ENCODE results near the gene TRNT1.

The TRNT1 gene

DNA sequence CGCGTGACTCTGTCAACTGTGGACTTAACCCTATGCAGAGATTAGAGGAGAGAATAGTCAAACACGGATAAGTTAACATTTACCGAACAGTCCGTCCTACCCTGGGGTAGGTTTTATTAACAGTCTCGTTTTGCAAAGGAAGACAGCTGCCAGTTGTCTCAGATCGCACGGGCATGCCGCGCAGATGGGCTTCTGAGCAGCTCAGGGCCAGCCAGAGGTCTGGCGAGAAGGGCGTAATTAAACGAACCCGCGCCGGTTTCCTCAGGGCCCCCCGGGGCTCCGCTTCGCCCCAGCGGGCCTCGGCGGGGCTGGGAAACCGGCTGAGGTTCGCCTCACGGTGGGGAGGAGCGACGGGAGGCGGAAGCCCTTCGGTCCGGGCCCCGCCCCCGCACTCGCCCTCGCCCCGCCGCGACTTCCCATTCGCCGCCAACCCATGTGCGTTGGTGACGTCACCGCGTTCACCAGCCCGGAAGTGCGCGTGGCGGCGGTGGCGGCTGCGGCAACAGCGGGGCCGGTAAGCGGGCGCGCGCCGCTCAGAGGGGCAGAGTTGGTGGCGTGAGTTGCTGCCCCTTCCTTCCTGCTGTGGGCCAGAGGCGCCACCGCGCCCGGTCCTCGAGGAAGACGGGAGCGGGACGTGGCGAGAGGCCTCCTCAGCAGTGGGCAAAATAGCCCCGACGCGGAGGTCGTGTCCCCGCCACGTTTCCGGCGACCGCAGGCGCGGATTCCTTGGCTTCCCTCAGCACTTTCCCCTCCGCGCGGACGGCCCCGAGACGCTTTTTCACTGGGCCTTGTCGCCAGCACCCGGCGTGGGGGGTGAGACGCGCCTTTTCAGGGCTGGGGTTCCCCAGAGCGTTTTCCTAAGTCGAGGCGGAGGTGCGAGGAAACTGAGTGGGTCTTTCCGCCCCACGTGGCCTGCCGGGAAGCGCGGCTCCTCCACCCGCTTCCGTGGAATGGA is at the start of gene TRNT1:
Gene TRNT1 (plus strand): TSS at position 464 of the 955 bp plus-strand sequence. CDS start 2,101 bp downstream, outside the sequence.
- peak within 1 kb of the TSS; percentile 95 for H2AFZ ChIP-seq (ENCODE audit: low read depth, low read length)
- peak within 1 kb of the TSS; percentile 99 for H3K4me3 ChIP-seq (ENCODE audit: low read length)
- peaks cover 26% of the 10 kb centered on the region for H3K36me3 ChIP-seq (ENCODE audit: insufficient read depth, low read length)
- H3K9me3 ChIP-seq (ENCODE audit: low read length) = peaks cover 2% of the 10 kb centered on the region
- H3K27me3 ChIP-seq (ENCODE audit: insufficient read depth, low read length) = no peaks in the 10 kb centered on the region
- H3K4me1 ChIP-seq (ENCODE audit: insufficient read depth, low read length) = peaks cover 12% of the 10 kb centered on the region

DNA sequence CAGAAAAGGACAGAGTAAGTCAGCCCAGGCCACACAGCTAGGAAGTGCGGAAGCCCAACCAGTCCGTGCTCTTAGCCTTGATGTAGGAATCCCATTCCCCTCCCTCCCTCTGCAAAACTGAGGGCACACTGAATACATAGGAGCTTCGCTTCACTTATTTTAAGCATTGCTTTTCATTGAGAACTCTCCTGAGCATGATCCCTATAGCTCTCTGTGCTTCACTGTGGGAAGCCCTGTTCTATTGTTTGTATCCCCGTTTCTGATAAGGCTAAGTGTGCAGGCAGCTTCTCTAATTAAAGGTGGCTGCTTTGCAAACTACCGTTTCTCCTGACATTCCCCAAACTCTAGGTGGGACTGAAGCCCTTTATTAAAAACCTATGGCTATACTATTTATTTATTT is 46.4 kb upstream of the TRNT1 start:
- Histone ChIP-seq H3K27me3 (ENCODE audit: insufficient read depth, low read length) (no peaks in the 10 kb centered on the region), H2AFZ (ENCODE audit: low read depth, low read length) (no peak overlapping the region), H3K36me3 (ENCODE audit: insufficient read depth, low read length) (no peaks in the 10 kb centered on the region), H3K4me3 (ENCODE audit: low read length) (no peak overlapping the region), H3K4me1 (ENCODE audit: insufficient read depth, low read length) (no peaks in the 10 kb centered on the region), H3K9me3 (ENCODE audit: low read length) (no peaks in the 10 kb centered on the region)

DNA sequence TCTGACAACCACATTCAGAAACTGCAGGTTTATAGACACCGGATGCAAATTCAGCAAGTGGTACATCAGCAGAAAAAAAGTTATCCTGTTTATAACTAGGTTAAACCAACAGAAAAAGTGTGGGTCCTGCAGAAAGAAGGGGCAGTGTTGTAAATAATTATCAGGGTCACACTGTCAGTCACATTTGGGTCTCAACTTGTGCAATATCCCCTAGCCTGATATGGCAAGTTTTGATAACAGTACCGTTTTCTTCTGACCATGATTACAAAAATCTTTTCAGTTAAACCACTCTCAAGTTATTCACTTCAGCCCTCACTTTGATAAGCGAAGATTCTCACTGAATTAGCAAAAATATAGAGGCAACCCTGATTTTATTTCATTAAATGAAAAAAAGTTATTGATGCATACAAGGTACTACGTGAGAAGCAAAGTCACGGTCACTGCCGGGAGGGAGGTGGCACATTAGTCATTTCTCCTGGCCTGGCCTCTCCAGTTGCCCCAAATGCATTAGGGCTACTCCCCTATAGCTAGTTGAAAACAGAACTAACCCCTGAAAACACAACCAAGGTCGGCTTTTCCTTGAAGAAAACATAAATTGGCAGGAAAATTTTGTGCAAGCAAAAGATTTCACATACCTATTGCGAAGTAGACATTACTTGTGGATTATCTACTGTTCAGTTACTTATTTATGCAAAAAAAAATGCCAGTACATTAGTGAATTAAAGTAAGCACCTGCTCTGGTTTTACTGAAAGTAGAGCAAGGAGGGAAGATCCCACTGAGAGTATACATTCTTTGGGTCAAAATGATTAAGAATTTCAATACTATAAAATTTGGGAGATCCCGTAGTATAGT is 45.1 kb upstream of the TRNT1 start:
- no peaks in the 10 kb centered on the region for H3K27me3 ChIP-seq (ENCODE audit: insufficient read depth, low read length)
- H3K9me3 ChIP-seq (ENCODE audit: low read length) = no peaks in the 10 kb centered on the region
- no peak overlapping the region for H3K4me3 ChIP-seq (ENCODE audit: low read length)
- no peaks in the 10 kb centered on the region for H3K36me3 ChIP-seq (ENCODE audit: insufficient read depth, low read length)
- H3K4me1 ChIP-seq (ENCODE audit: insufficient read depth, low read length) = no peaks in the 10 kb centered on the region
- no peak overlapping the region for H2AFZ ChIP-seq (ENCODE audit: low read depth, low read length)

DNA sequence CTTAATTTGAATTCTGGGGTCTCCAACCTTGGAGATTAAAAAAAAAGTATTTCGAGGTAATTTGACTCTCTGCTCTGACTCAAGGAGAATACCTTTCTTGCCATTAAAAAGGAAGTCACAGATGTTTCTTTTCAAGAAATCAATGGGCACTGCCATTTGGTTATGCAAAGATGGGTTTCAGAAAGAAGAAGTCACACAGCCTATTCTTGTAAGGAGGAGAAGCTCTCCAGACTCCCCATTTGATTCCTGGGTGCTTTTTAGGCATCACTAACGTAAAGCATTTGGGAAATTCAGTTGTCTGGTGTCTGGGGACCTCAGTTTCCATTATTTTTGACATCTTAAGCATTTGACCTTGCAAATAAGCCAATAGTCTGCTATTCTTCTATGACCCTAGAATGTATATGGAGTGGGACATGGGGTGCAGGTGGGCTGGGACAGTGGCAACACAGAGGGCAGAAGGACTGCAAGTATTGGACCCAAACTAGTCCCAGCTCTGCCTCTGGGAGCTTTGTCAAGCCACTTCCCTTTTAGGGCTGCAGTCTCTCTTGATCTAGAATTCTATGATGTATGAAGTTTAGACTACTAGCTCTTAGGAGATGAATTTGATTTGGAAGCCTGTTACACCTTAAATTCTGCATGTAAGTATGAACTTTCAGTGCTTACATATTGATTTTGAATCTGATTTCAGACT is 44.4 kb upstream of the TRNT1 start:
- Histone ChIP-seq H3K9me3 (ENCODE audit: low read length) (no peaks in the 10 kb centered on the region), H3K4me1 (ENCODE audit: insufficient read depth, low read length) (no peaks in the 10 kb centered on the region), H3K4me3 (ENCODE audit: low read length) (no peak overlapping the region), H2AFZ (ENCODE audit: low read depth, low read length) (no peak overlapping the region), H3K36me3 (ENCODE audit: insufficient read depth, low read length) (no peaks in the 10 kb centered on the region), H3K27me3 (ENCODE audit: insufficient read depth, low read length) (no peaks in the 10 kb centered on the region)

- no peaks in the 10 kb centered on the region for H3K9me3 ChIP-seq (ENCODE audit: low read length)
- no peak overlapping the region for H3K4me3 ChIP-seq (ENCODE audit: low read length)
- H2AFZ ChIP-seq (ENCODE audit: low read depth, low read length) = no peak overlapping the region
- no peaks in the 10 kb centered on the region for H3K36me3 ChIP-seq (ENCODE audit: insufficient read depth, low read length)
- H3K4me1 ChIP-seq (ENCODE audit: insufficient read depth, low read length) = no peaks in the 10 kb centered on the region
- no peaks in the 10 kb centered on the region for H3K27me3 ChIP-seq (ENCODE audit: insufficient read depth, low read length)
Observed at GRCh38 chr3:3084890-3085289, 41.9 kb upstream of the TRNT1 start.

DNA sequence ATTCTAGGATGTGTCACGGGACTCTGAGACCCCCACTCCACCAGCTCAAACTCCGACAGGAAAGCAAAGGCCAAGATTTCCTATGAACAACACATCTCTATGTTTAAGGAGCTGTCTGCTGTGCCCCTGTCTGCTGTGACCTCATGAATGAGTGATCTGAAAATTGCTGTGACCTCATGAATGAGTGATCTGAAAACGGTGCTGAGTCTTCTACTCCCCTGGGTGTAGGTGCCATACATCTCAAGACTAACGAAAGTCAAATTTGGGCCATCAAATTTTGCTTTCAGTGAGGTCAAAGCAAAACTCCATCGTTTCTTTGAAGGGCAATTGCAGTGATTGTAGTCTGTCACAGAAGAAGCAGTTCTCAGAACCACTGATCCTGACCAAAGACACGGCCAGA is 41.0 kb upstream of the TRNT1 start:
- Histone ChIP-seq H3K4me1 (ENCODE audit: insufficient read depth, low read length) (no peaks in the 10 kb centered on the region), H3K4me3 (ENCODE audit: low read length) (no peak overlapping the region), H3K9me3 (ENCODE audit: low read length) (no peaks in the 10 kb centered on the region), H2AFZ (ENCODE audit: low read depth, low read length) (no peak overlapping the region), H3K27me3 (ENCODE audit: insufficient read depth, low read length) (no peaks in the 10 kb centered on the region), H3K36me3 (ENCODE audit: insufficient read depth, low read length) (no peaks in the 10 kb centered on the region)

DNA sequence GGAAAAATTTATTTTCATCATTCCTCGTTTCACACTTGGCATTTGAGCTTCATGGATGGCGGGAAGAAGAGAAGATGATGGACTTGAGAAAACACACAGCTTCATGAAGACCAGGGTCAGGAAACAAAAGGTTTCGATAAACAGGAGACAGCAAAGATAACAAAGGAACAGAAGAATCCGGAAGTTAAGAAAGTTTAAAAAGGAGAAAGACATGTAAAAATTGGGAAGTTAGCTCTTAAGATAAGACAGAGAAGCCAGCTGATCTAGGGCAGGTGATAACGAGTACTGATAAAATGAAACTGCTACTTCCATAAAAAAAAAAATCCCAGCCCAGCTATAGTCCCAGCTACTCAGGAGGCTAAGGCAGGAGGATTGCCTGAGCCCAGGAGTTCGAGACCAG is 40.5 kb upstream of the TRNT1 start:
- Histone ChIP-seq H3K4me1 (ENCODE audit: insufficient read depth, low read length) (no peaks in the 10 kb centered on the region), H3K9me3 (ENCODE audit: low read length) (no peaks in the 10 kb centered on the region), H2AFZ (ENCODE audit: low read depth, low read length) (no peak overlapping the region), H3K4me3 (ENCODE audit: low read length) (no peak overlapping the region), H3K27me3 (ENCODE audit: insufficient read depth, low read length) (no peaks in the 10 kb centered on the region), H3K36me3 (ENCODE audit: insufficient read depth, low read length) (no peaks in the 10 kb centered on the region)

DNA sequence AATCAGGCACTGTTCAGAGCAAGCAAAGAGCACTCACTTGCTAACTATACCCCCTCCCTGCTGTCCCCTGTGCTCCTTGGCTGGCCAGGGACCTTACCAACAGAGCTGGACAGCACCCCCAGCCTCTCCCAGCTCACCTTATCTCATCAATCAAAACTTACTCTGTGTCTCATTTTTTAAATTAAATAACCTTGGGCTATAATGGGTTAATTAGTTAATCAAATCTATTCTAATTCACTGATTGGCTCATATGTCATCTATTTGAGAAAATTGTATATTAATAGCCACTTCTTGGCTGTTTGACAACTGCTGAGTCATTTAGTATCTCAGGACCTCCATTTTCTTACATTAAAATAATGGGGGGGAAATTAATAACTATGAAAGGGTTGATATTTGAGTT is 39.5 kb upstream of the TRNT1 start:
- no peak overlapping the region for H3K4me3 ChIP-seq (ENCODE audit: low read length)
- no peaks in the 10 kb centered on the region for H3K27me3 ChIP-seq (ENCODE audit: insufficient read depth, low read length)
- no peaks in the 10 kb centered on the region for H3K4me1 ChIP-seq (ENCODE audit: insufficient read depth, low read length)
- no peaks in the 10 kb centered on the region for H3K36me3 ChIP-seq (ENCODE audit: insufficient read depth, low read length)
- no peak overlapping the region for H2AFZ ChIP-seq (ENCODE audit: low read depth, low read length)
- H3K9me3 ChIP-seq (ENCODE audit: low read length) = no peaks in the 10 kb centered on the region

DNA sequence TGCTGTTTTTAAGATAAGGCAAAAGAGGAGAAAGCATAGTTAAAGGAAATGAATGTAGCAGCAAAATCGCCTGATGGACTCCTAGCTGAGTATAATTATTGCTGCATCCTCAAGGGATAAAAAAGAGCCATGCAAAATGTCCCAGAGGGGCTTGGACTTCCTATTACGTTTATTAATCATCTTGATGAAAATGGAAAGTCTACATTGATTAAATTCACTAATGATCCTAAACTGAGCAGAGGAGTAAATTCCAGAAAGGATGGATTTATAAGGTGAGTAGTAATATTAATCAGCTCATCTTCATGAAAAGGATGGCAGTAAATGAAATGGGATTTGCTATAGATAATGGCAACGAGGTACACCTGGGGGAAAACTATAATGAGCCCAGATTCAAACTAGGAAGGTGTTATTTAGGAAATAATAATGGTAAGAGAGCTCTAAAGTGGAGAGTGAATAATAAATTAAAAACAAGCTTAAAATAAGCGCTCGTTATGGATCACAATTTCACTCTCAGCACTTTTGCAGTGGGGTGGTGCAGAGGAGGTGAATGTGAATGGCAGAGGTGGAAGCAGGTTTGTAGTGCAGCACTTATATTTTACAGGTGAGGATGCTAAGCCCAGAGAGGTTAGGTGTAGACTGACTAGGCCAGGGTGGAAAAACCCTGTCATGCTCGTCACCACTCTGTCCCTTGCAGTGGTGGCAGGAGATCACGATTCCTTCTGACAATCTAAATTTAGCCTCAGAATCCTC is 38.8 kb upstream of the TRNT1 start:
- no peaks in the 10 kb centered on the region for H3K4me1 ChIP-seq (ENCODE audit: insufficient read depth, low read length)
- no peaks in the 10 kb centered on the region for H3K27me3 ChIP-seq (ENCODE audit: insufficient read depth, low read length)
- H3K4me3 ChIP-seq (ENCODE audit: low read length) = no peak overlapping the region
- no peaks in the 10 kb centered on the region for H3K36me3 ChIP-seq (ENCODE audit: insufficient read depth, low read length)
- H2AFZ ChIP-seq (ENCODE audit: low read depth, low read length) = no peak overlapping the region
- H3K9me3 ChIP-seq (ENCODE audit: low read length) = no peaks in the 10 kb centered on the region

DNA sequence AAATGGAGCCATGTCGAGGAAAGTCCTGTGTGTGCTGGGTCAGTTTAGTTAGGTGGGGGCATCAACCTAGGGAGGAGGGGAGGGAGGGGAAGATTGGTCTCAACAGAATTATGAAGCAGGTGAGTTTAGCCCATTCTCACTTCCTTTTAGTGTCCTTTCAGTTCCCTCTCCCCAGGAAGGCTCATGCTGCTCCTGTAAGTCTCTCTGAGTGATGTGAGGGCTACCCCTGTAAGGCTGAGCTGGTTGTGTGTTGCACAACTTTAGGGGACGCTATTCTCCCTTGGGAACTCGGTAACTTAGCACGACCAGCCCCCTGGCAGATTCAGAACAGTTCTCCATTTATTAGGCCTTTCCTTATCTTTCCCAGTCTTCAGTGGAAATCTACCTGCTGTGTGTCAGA is 37.7 kb upstream of the TRNT1 start:
- no peak overlapping the region for H3K4me3 ChIP-seq (ENCODE audit: low read length)
- no peaks in the 10 kb centered on the region for H3K9me3 ChIP-seq (ENCODE audit: low read length)
- H3K4me1 ChIP-seq (ENCODE audit: insufficient read depth, low read length) = no peaks in the 10 kb centered on the region
- H3K27me3 ChIP-seq (ENCODE audit: insufficient read depth, low read length) = no peaks in the 10 kb centered on the region
- H2AFZ ChIP-seq (ENCODE audit: low read depth, low read length) = no peak overlapping the region
- no peaks in the 10 kb centered on the region for H3K36me3 ChIP-seq (ENCODE audit: insufficient read depth, low read length)

DNA sequence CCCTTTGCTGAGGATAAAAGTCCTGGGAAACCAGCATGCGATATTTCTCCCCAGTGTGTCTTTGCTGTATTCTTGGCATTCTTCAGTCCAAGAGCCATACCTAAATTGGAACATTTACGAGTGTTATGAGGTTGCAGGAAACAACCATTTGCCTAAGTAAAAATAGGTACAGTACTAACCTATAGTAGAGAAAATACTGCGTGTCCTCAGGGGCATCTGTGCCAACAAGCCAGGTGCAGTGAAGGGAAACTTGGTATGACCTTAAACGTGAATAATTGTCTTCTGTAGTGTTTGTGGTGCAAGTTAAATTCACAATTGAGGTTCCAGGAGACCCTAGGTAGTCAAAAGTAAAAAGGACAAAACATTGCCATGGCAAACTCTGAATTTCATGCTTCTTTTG is 28.8 kb upstream of the TRNT1 start:
- Histone ChIP-seq H2AFZ (ENCODE audit: low read depth, low read length) (no peak overlapping the region), H3K9me3 (ENCODE audit: low read length) (no peaks in the 10 kb centered on the region), H3K4me3 (ENCODE audit: low read length) (no peak overlapping the region), H3K27me3 (ENCODE audit: insufficient read depth, low read length) (peaks cover 4% of the 10 kb centered on the region), H3K4me1 (ENCODE audit: insufficient read depth, low read length) (no peaks in the 10 kb centered on the region), H3K36me3 (ENCODE audit: insufficient read depth, low read length) (no peaks in the 10 kb centered on the region)

DNA sequence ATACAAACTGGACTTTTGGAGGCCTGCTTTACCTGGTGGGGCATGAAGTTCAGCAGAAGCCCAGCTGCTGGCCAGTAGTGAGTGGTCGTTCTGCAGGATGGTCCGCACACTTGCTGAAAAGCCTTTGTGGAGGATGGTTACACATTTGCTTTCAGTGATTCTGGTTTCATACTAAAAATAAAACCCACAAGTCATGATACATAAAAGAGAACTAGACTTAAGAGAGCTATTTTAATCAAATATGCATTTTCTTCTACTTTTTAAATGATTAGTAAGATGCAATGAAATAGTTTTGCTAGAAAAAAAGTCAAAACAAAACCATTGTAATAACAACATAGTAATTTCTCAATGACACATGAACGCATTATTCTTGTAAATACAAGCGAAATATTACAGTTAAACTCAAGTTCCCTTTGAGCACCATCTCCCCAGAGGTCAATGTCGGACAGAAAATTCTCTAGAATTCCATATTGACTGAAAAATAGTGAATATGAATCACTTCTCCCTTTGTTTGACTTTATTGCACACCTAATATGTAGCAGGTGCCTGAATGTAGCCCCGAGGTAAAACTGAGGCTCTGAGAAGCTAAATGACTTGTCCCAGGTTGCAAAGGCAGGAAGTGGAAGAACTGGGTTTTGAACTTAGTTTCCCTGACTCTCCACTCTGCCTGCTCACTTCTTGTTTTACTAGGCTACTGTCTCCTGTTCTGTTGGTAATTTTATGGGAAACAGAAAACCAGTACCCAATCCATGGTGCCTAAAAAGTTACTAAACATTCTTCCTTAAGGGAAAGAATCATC is 24.9 kb upstream of the TRNT1 start:
- Histone ChIP-seq H3K4me3 (ENCODE audit: low read length) (no peak overlapping the region), H3K4me1 (ENCODE audit: insufficient read depth, low read length) (no peaks in the 10 kb centered on the region)

More for the DNA sequence above, 24.9 kb upstream of the TRNT1 start:
- no peaks in the 10 kb centered on the region for H3K36me3 ChIP-seq (ENCODE audit: insufficient read depth, low read length)
- no peaks in the 10 kb centered on the region for H3K9me3 ChIP-seq (ENCODE audit: low read length)
- H3K27me3 ChIP-seq (ENCODE audit: insufficient read depth, low read length) = peaks cover 4% of the 10 kb centered on the region
- H2AFZ ChIP-seq (ENCODE audit: low read depth, low read length) = no peak overlapping the region
